GF-D8 (cell line): ENCODE measurements around the gene MRAP.
"Not testable (repeated sequence)": the region's sequence is repeated elsewhere in the genome, so short reads cannot be mapped to it uniquely, and the experiment has no call there.

Experiments used
- DNase-seq: peaks from one replicate; lab custom pipeline; 2025; lab: John Stamatoyannopoulos, UW

The MRAP gene

DNA sequence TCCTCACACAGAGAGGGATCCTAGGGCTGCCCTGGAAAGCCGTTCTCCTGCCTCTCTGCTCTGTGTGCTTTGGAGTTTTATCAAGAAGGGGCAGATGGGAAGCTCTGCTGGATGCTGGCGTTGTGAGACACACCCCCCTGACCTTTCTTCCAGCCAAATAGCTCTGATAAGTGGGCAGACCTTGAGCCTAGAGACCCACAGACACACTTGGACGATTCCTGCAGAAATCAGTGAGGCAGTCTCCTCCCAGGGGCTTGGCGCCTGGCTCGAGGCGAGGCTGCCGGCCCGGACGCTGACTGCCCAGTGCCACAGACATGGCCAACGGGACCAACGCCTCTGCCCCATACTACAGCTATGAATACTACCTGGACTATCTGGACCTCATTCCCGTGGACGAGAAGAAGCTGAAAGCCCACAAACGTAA lies at the start of gene MRAP:
Gene MRAP, plus strand, starts transcription at position 198 of the 424 bp plus-strand sequence. Its CDS starts 117 bp downstream, at position 315.
- no peak for DNase-seq

- DNase-seq = no peak
These were observed 49.0 kb upstream of the MRAP start for GRCh38 chr21:32249511-32250280.

DNA sequence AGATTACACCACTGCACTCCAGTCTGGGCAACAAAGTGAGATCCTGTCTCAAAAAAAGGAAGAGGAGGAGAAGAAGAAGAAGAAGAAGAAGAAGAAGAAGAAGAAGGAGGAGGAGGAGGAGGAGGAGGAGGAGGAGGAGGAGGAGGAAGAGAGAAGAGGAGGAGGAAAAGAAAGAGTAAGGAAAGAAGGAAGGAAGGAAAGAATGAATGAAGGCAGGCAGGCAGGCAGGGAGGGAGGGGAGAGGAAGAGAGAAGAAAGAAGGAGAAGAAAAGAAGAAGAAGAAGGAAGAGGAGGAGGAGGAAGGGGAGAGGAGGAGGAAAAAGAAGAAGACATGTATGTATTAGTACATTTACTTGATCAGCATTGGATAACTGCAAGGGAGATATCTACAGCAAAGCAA lies 46.5 kb upstream of the MRAP start:
- DNase-seq = no peak

- DNase-seq = no peak
These were observed 45.4 kb upstream of the MRAP start for GRCh38 chr21:32253215-32253641.

GRCh38 chr21:32256251-32256650 lies 42.4 kb upstream of the MRAP start:
- DNase-seq = no peak

DNA sequence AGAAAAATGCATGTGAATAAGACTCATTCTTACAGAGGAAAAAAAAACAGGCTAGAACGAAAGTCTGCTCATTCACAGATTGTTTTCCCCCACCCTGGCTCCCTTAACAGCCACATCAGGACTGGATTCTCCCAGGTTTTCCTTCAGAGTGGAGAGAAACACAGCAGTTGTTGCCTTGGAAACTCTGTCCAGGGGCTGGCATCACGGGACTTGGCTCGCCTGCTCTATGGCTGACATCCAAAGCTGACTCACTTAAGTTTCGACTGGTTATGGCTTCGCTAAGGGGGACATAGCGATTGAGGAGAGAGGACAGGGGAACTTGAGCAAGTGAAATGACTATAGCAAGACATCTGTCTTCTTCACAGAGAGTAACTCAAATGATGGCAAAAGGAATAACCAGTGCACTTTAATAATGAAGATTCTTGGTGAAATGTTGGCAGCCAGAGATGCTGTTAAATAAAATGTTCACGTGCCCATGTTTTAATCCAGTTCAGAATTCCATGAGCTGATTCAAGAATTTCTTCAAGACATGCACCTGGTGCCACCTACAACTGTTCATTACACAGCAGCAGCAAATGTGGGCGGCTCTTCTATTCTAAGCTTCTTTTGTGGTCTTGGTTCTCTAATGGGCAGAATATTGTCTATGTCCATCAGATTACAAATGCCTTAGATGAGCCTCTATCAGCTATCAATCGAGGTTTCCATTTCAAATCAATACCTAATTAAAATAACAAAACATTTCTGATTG lies 41.6 kb upstream of the MRAP start:
- no peak for DNase-seq

DNA sequence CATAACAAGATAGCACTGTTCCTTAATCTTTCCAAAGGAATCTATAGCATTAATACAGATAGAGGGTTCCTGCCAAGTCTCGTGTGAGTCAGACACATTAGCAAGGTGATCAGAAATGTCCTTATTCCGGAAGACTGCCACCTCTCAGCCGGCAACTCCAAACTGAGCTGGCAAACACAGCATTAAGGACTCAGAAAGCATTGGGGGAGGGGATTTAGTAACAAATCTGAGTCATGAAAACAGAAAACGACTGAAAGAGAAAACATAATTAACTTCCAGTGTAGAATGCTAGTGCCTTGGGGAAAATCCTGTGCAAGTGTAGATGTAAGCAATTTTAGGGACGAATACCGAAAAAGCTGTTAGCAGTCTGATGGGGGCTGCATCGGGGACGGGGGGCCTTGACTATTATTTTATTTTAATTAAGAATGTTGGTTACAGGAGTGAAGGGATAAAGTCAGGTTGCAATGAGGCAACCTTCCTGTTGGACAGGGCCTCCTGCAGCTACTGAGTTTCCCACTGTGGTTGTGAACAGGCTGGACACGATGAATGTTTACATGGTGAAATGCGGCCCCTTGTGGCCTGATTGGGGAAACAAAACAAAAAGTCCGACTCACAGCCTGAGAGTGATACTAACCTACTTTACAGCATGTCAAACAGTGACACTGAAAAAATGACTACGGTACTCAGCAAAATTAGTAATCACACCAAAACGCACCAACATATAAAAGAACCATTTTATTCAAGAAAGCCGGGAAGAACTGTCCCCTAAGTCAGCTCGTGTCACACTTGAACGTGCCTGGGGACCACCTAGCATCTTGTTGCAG lies 40.5 kb upstream of the MRAP start:
- DNase-seq = peak; percentile 10

GRCh38 chr21:32258786-32259048 lies 39.9 kb upstream of the MRAP start:
- DNase-seq = not testable (repeated sequence)

DNA sequence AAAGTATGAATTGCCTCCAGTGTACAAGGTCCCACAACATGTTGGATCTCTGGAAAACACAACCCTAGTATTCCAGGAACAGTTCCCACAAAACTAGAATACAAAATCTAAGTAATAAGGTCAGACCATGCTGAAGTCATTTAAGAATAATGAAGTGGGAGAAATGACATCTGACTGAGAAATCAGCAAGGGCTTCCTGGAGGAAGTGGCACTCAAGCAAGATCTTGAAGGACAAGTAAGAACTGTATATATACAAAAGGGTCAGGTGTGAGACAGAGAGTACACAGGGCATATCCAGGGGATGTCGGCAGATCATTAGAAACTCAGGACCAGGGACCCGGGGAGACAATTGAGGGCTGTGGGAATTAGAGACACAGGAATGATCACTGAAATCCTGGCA lies 38.5 kb upstream of the MRAP start:
- no peak for DNase-seq

DNA sequence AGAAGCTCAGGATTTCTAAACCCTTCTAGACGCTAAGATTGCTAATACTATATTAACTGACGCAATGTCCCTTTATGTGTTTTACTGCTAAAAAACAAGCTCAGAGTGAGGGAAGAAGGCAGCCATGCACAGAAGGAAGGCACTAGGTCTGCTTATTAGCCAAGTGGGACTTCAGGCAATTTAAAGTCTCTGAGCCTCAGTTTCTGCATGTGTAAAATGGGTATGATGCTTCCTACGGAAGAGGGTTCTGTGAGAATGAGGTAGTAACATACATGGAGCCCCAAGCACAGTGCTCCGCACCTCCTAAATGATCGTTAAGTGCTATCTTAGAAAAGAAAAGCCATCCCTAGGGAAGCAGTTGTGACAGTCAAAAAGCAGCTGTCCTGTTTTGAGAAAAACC lies 36.7 kb upstream of the MRAP start:
- no peak for DNase-seq

DNA sequence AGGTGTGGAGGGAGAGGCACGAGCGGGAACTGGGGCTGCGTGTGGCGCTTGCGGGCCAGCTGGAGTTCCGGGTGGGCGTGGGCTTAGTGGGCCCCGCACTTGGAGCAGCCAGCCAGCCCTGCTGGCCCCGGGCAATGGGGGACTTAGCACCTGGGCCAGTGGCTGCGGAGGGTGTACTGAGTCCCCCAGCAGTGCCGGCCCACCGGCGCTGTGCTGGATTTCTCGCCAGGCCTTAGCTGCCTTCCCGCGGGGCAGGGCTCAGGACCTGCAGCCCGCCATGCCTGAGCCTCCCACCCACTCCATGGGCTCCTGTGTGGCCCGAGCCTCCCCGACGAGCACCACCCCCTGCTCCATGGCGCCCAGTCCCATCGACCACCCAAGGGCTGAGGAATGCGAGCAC lies 33.3 kb upstream of the MRAP start:
- not testable (repeated sequence) for DNase-seq

DNA sequence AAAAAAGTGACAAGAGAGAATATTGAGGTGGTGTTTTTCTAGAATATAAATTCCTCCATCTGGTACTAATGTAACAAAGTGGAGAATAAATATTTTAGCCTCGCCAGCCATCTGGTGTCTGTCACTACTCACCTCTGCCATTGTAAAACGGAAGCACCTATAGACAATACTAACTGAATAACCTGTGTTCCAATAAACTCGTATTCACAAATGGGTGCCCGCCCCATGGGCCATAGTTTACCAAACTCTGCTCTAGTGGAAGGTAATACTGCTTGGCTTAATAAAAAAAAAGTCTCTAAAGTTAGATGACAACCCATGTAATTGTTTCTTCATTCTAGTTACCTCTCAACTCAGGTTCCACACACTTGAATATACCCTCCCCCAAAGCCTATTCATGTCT lies 27.9 kb upstream of the MRAP start:
- DNase-seq = no peak

DNA sequence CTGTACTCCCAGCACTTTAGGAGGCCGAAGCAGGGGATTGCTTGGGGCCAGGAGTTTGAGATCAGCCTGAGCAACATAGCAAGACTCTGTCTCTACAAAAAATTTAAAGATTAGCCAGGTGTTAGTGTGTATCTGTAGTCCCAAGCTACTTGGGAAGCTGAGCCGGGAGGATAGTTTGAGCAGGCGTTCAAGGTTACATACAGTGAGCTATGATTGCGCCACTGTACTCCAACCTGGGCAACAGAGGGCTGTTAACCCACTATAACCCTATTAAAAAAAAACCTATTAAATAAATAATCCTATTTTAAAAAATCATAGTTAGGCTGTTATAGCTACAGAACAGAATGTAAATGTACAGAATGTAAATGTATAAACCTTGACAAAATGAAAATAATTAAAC lies 22.0 kb upstream of the MRAP start:
- no peak for DNase-seq

- DNase-seq = peak; percentile 41
These were observed 20.6 kb upstream of the MRAP start for GRCh38 chr21:32278103-32278502.

GRCh38 chr21:32278518-32279376 lies 19.9 kb upstream of the MRAP start, which contains the start of gene MIS18A:
TSS of gene MIS18A (minus strand) at chr21:32279049. CDS start at chr21:32279014, 35 bp downstream.
- peak; percentile 85 for DNase-seq

GRCh38 chr21:32279377-32279680 lies 19.3 kb upstream of the MRAP start:
- no peak for DNase-seq

DNA sequence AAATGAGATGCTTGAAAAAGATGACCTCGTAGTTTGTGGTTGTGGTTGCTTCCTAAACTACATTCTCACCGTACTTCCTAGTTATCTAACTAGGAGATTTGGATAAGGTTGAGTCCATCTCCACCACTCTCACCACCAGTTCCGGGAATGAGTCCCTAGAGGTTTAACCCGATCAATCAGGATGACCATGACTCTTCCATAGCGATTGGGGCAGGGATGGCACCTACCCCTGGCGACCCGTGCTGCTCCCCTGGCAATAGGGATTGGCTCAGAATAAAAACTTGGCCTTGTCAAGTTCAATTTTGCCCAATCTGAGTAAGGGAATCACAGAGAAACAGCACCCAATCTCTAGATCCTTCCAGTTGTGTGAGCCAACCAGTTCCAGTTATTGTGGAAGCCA lies 17.1 kb upstream of the MRAP start:
- DNase-seq = no peak

GRCh38 chr21:32282992-32283391 lies 15.7 kb upstream of the MRAP start:
- DNase-seq = no peak

GRCh38 chr21:32285476-32285875 lies 13.2 kb upstream of the MRAP start:
- no peak for DNase-seq

GRCh38 chr21:32297449-32297848 lies 1.2 kb upstream of the MRAP start:
- DNase-seq = no peak

DNA sequence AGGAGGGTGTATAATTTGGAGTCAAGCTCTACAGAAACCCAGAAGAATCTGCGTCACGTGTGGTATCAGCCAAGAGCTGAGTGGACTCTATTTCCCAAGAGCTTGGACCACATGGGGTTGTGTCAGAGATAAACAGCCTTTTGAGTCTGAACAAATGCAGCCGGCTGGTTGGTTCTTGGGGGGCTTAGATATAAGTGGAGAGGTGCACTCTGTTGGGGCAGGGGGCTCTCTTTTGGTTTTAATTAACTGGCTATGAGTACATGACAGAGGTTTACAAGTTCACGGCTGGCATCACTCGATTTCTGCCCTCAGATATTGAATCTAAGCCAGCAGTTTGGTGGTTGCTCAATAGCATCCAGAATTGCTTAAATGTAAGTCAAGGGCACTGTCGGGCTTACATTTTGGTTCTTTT lies 501 bp upstream of the MRAP start:
- DNase-seq = no peak

DNA sequence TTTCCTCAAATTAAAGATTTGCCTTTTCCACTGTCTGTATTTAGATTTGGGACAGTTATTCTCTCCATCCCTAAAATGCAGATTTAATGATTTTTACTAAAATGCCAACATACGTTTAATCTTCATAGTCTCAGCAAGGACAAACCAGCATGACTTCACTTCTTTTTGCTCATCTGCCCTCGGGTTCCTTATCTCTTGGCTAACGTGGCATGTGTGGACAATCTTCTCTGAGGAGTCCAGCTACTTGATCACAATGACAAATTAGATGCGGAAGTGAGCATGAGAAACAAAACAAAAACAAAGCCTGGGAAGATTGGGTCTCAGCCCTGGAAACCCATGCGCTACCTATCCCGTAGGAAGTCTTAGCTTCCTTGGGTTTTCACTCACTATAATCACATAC lies 1.0 kb downstream of the MRAP start:
- no peak for DNase-seq
